ENCODE data around the gene MACROD1. TPM values are rescaled to one million over a fixed set of nuclear protein-coding genes. Genes with fewer than 3 reads are reported as not detected.

Gene MACROD1
- total and polyA plus RNA-seq, 2 experiments from 2014 or later = 21.2 to 403 TPM

DNA sequence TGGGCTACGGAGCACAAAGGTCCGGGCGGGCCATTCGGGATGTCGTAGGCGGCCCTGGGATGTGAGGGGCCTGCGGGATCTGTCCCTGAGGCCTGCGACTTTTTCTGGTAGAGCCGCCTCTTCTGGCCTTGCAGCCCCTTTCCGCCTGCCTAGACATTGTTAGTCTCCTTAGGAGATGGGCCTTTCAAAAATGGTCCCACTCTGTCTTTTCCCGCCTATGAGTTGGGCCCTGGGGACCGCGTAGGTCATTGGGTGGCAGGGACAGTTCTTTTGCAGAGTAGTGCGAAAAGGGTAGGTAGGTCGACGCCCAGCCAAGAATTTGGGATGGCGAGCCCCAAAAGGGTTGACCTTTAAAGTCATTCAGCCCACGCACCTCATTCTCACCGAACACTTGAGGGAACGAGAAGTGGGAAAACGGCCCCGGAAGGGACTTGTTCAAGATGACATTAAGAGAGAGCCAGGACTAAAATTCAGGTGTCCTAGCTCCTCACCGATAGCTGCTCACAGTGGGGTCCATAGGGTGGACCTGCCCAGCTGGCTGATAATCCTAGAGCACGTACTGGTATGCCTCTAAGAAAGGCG is 178.9 kb downstream of the MACROD1 start:
- no peaks in the 10 kb centered on the region for H3K9me2 ChIP-seq (ENCODE audit: insufficient read depth)
- H3K27ac ChIP-seq = peak overlapping the region; percentile 71; the same call in 1 of the 2 replicates
- 20 to 21% methylated on average over 25 of the region's 25 CpGs for WGBS, 2 experiments (ENCODE audit: low coverage in 1 of 2, low lambda C conversion rate in 2 of 2, missing lambda C conversion rate in 2 of 2)
- no peaks in the 10 kb centered on the region for H3K9me3 ChIP-seq (ENCODE audit: low read depth)
- H3K36me3 ChIP-seq (ENCODE audit: low read depth) = no peaks in the 10 kb centered on the region
- H3K4me2 ChIP-seq (ENCODE audit: unreplicated experiment) = peak overlapping the region; percentile 95
- peaks cover 14% of the 10 kb centered on the region for H3K4me1 ChIP-seq (ENCODE audit: insufficient read depth)
- no peaks in the 10 kb centered on the region for H4K20me1 ChIP-seq (ENCODE audit: insufficient read depth)
- H3F3A ChIP-seq (ENCODE audit: insufficient read depth) = no peaks in the 10 kb centered on the region; the same call in 1 of the 2 replicates
- peak overlapping the region; percentile 86 for H2AFZ ChIP-seq
- DNase-seq = peak; percentile 15
- no peaks in the 10 kb centered on the region for H3K27me3 ChIP-seq (replicated peaks; ENCODE audit: insufficient read depth)
- peak overlapping the region; percentile 91 for H3K9ac ChIP-seq
- no peak for TF ChIP-seq EZH2phosphoT487 (IDR thresholded peaks at IDR 0.05; ENCODE audit: insufficient read depth, low read depth)
- TF ChIP-seq EZH2 (IDR thresholded peaks at IDR 0.05; ENCODE audit: insufficient read depth, poor library complexity, severe bottlenecking) = no peak
- H3K4me3 ChIP-seq = peak overlapping the region; percentile 74
- in situ Hi-C loops (cut with MboI) = no loop called here
- peaks cover 85% of the 10 kb centered on the region for H3K79me2 ChIP-seq (ENCODE audit: insufficient read depth)

DNA sequence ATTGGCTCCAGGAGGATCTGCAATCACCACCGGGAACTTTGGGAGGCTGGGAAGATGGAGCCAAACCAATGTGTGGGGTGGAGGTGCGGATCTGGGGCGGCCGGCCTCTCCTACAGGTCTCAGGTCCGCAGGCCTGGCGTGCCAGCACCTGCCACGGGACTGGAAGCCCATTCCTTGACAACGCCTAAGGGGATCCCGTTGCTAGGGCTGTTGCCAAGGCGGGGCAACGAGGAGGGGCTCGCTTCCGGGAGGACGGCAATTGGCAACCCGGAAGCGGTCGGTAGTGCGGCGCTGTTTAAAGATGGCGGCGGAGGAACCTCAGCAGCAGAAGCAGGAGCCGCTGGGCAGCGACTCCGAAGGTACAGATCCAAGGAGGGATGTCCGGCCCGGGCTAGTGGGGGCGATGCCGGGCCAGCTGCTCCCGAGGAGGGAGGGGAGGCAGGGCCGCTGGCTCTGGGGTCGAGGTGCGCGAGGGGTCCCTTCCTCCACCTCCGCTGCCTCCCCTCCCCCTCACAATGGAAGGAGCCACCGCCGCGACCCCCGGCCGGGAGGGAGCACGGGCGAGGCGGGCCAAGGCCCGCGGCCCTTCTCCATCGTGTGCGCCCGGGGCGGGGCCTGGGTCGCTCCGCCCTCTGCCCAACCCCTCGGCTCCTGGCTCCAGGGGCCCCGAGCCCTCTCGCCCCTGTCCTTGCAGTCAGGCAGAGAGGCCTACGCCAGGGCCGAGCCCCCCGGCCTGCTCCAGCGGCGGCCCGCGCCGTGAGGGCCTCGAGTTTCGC is 179.6 kb downstream of the MACROD1 start, which contains the start of gene OTUB1:
Gene OTUB1 (plus strand): TSS at position 283 of the 776 bp plus-strand sequence. CDS start 19 bp downstream, at position 302.
- H3K4me3 ChIP-seq = peak within 1 kb of the TSS; percentile 74
- no peaks in the 10 kb centered on the region for H3K9me3 ChIP-seq (ENCODE audit: low read depth)
- 0 to 1% methylated on average over 40 to 57 of the region's 63 CpGs for WGBS, 2 experiments (ENCODE audit: low coverage in 1 of 2, low lambda C conversion rate in 2 of 2, missing lambda C conversion rate in 2 of 2)
- H3K4me1 ChIP-seq (ENCODE audit: insufficient read depth) = peaks cover 14% of the 10 kb centered on the region
- no peaks in the 10 kb centered on the region for H3K9me2 ChIP-seq (ENCODE audit: insufficient read depth)
- in situ Hi-C loops (cut with MboI) = no loop called here
- peak; percentile 96 for DNase-seq
- no peaks in the 10 kb centered on the region for H3K36me3 ChIP-seq (ENCODE audit: low read depth)
- peak within 1 kb of the TSS; percentile 86 for H2AFZ ChIP-seq
- H3K4me2 ChIP-seq (ENCODE audit: unreplicated experiment) = peak within 1 kb of the TSS; percentile 95
- H3K27me3 ChIP-seq (replicated peaks; ENCODE audit: insufficient read depth) = no peaks in the 10 kb centered on the region
- H3K27ac ChIP-seq = peak within 1 kb of the TSS; percentile 71
- TF ChIP-seq EZH2phosphoT487 (IDR thresholded peaks at IDR 0.05; ENCODE audit: insufficient read depth, low read depth) (no peak), EZH2 (IDR thresholded peaks at IDR 0.05; ENCODE audit: insufficient read depth, poor library complexity, severe bottlenecking) (no peak)
- peak within 1 kb of the TSS; percentile 91 for H3K9ac ChIP-seq
- no peaks in the 10 kb centered on the region; the same call in 1 of the 2 replicates for H3F3A ChIP-seq (ENCODE audit: insufficient read depth)
- H3K79me2 ChIP-seq (ENCODE audit: insufficient read depth) = peaks cover 85% of the 10 kb centered on the region
- H4K20me1 ChIP-seq (ENCODE audit: insufficient read depth) = no peaks in the 10 kb centered on the region

DNA sequence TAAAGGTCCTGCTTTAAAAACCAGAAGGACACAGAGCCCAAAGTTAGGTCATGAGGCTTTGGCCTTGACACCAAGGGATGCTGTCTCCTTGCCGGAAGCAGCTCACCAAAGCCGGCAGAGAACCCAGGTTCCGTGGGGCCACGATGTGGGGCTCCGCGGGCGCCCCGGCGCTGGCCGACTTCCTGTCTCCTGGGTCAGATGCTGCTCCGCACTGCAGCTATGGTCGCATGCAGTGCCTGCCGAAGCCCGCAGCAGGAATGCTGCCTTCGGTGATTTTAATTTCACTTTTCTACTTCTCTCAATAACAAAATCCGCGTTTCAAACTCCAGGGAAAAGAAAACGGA is 180.1 kb downstream of the MACROD1 start:
- Histone ChIP-seq H3K4me3 (peak overlapping the region; percentile 74), H3K4me1 (ENCODE audit: insufficient read depth) (peaks cover 14% of the 10 kb centered on the region), H3K9me2 (ENCODE audit: insufficient read depth) (no peaks in the 10 kb centered on the region), H3K27me3 (replicated peaks; ENCODE audit: insufficient read depth) (no peaks in the 10 kb centered on the region), H3K27ac (peak overlapping the region; percentile 71), H3K9ac (peak overlapping the region; percentile 91), H4K20me1 (ENCODE audit: insufficient read depth) (no peaks in the 10 kb centered on the region), H3K79me2 (ENCODE audit: insufficient read depth) (peaks cover 85% of the 10 kb centered on the region), H3K4me2 (ENCODE audit: unreplicated experiment) (peak overlapping the region; percentile 95), H3K9me3 (ENCODE audit: low read depth) (no peaks in the 10 kb centered on the region), H3K36me3 (ENCODE audit: low read depth) (no peaks in the 10 kb centered on the region), H3F3A (ENCODE audit: insufficient read depth) (no peaks in the 10 kb centered on the region; the same call in 1 of the 2 replicates), H2AFZ (peak overlapping the region; percentile 86)
- peak; percentile 67 for DNase-seq
- in situ Hi-C loops (cut with MboI) = no loop called here
- TF ChIP-seq EZH2 (IDR thresholded peaks at IDR 0.05; ENCODE audit: insufficient read depth, poor library complexity, severe bottlenecking) = no peak
- no peak for TF ChIP-seq EZH2phosphoT487 (IDR thresholded peaks at IDR 0.05; ENCODE audit: insufficient read depth, low read depth)
- WGBS, 2 experiments (ENCODE audit: low coverage in 1 of 2, low lambda C conversion rate in 2 of 2, missing lambda C conversion rate in 2 of 2) = 1 to 3% methylated on average over 18 of the region's 18 CpGs

DNA sequence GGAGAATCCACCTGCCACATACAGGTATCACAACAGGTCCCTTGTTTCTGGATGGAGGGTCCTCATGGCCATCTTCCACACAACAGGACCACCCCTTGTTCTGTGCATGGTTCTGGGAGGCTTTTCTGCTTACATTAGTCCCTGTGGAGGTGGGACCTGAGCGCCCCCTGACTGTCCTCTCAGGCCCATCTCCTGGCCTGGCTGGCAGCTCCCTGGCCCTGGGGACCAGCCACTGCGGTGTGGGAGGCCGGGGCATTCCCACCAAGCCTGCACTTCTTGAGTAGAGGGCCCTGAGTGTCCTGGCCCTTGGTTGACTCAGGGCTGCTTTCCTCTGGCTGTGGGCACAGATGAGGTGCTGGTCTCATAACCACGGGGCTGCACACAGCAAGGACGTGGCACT is 186.5 kb downstream of the MACROD1 start:
- Histone ChIP-seq H3K27me3 (replicated peaks; ENCODE audit: insufficient read depth) (no peaks in the 10 kb centered on the region), H3K36me3 (ENCODE audit: low read depth) (no peaks in the 10 kb centered on the region), H3K4me1 (ENCODE audit: insufficient read depth) (peaks cover 14% of the 10 kb centered on the region), H4K20me1 (ENCODE audit: insufficient read depth) (no peaks in the 10 kb centered on the region), H3K9ac (no peak overlapping the region), H3K9me3 (ENCODE audit: low read depth) (no peaks in the 10 kb centered on the region), H3K4me3 (no peak overlapping the region), H3K79me2 (ENCODE audit: insufficient read depth) (peaks cover 93% of the 10 kb centered on the region), H2AFZ (no peak overlapping the region), H3K4me2 (ENCODE audit: unreplicated experiment) (no peak overlapping the region), H3K27ac (no peak overlapping the region), H3F3A (ENCODE audit: insufficient read depth) (no peaks in the 10 kb centered on the region), H3K9me2 (ENCODE audit: insufficient read depth) (no peaks in the 10 kb centered on the region)
- in situ Hi-C loops (cut with MboI) = no loop called here
- TF ChIP-seq EZH2 (IDR thresholded peaks at IDR 0.05; ENCODE audit: insufficient read depth, poor library complexity, severe bottlenecking) (no peak), EZH2phosphoT487 (IDR thresholded peaks at IDR 0.05; ENCODE audit: insufficient read depth, low read depth) (no peak)
- DNase-seq = no peak
- WGBS, 2 experiments (ENCODE audit: low coverage in 1 of 2, low lambda C conversion rate in 2 of 2, missing lambda C conversion rate in 2 of 2) = 88 to 89% methylated on average over 5 of the region's 5 CpGs

Data from GM23248 (cell line).